HEK293T (cell line): Measurements from ENCODE around the gene C11orf97.

ENCODE experiments used
- ARNT ChIP-seq: fragments of 450-650 bp; IDR thresholded peaks from 2 replicates; pipeline ENCODE4 v1.6.1; 2017; ENCODE audit warnings: mild to moderate bottlenecking
- BHLHE40 ChIP-seq: fragments of 450-650 bp; IDR thresholded peaks from 2 replicates; pipeline ENCODE4 v1.6.1; 2016; ENCODE audit warnings: mild to moderate bottlenecking, moderate library complexity, borderline replicate concordance
- ELF4 ChIP-seq: fragments of 450-650 bp; IDR thresholded peaks from 2 replicates; pipeline ENCODE4 v1.6.1; 2017; ENCODE audit warnings: antibody characterized with exemption
- FOXA1 ChIP-seq: fragments of 450-650 bp; IDR thresholded peaks from 2 replicates; pipeline ENCODE4 v1.6.1; 2016; ENCODE audit warnings: mild to moderate bottlenecking
- FOXK2 ChIP-seq: fragments of 450-650 bp; IDR thresholded peaks from 2 replicates; pipeline ENCODE4 v1.6.1; 2016; ENCODE audit warnings: mild to moderate bottlenecking
- FOXM1 ChIP-seq: fragments of 450-650 bp; IDR thresholded peaks from 2 replicates; pipeline ENCODE4 v1.6.1; 2017; ENCODE audit warnings: mild to moderate bottlenecking, borderline replicate concordance
- HDGF ChIP-seq: fragments of 450-650 bp; IDR thresholded peaks from 2 replicates; pipeline ENCODE4 v1.6.1; 2017; ENCODE audit warnings: antibody characterized with exemption, borderline replicate concordance
- L3MBTL2 ChIP-seq: fragments of 450-650 bp; conservative IDR thresholded peaks from 2 replicates; pipeline ENCODE4 v1.6.1; 2016; ENCODE audit warnings: mild to moderate bottlenecking
- NFRKB ChIP-seq: fragments of 450-650 bp; IDR thresholded peaks from 2 replicates; pipeline ENCODE4 v1.6.1; 2016; ENCODE audit warnings: mild to moderate bottlenecking, moderate library complexity
- SP1 ChIP-seq: fragments of 450-650 bp; IDR thresholded peaks from 2 replicates; pipeline ENCODE4 v1.6.1; 2017
- SUZ12 ChIP-seq: fragments of 450-650 bp; IDR thresholded peaks from 2 replicates; pipeline ENCODE4 v1.6.1; 2016; ENCODE audit warnings: mild to moderate bottlenecking
- TARDBP ChIP-seq: fragments of 450-650 bp; IDR thresholded peaks from 2 replicates; pipeline ENCODE4 v1.6.1; 2016
- ZNF384 ChIP-seq: fragments of 450-650 bp; IDR thresholded peaks from 2 replicates; pipeline ENCODE4 v1.6.1; 2016
- TF ChIP-seq, protein P1 (sequence below): fragments of 450-650 bp; IDR thresholded peaks from 2 replicates; pipeline ENCODE4 v1.6.1; 2016

DNA sequence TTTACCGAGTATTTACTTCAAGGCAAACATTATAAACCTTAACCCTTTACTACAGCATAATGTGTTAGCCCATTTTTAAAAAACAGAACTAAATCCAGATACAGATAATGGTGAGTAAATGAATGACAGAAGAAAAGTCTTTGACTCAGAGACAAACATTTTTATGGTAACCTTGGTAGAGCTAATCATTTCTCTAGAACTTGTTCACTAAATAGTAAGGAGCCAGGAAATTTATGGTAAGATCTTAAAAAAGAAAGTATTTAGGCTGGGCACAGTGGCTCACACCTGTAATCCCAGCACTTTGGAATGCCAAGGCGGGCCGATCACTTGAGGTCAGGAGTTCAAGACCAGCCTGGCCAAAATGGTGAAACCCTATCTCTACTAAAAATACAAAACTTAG is 19.9 kb downstream of the C11orf97 start:
- TF ChIP-seq TARDBP (no peak), ARNT (no peak), BHLHE40 (no peak), FOXK2 (no peak), FOXM1 (no peak), L3MBTL2 (no peak), SUZ12 (no peak), ELF4 (no peak), ZNF384 (no peak), SP1 (no peak), NFRKB (no peak), FOXA1 (no peak), HDGF (no peak)
- TF ChIP-seq, protein P1, sequence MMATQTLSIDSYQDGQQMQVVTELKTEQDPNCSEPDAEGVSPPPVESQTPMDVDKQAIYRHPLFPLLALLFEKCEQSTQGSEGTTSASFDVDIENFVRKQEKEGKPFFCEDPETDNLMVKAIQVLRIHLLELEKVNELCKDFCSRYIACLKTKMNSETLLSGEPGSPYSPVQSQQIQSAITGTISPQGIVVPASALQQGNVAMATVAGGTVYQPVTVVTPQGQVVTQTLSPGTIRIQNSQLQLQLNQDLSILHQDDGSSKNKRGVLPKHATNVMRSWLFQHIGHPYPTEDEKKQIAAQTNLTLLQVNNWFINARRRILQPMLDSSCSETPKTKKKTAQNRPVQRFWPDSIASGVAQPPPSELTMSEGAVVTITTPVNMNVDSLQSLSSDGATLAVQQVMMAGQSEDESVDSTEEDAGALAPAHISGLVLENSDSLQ, result no peak
